ENCODE results near the gene FIP1L1. TPM values are rescaled to one million over a fixed set of nuclear protein-coding genes. Genes with fewer than 3 reads are reported as not detected.

The FIP1L1 gene
- total RNA-seq, 1 donor = 87.2 TPM

GRCh38 chr4:53487766-53488165 lies 110.3 kb downstream of the FIP1L1 start:
- DNase-seq (ENCODE audit: low read depth) = no peak
- no peak for TF ChIP-seq CTCF (IDR thresholded peaks at IDR 0.05; ENCODE audit: insufficient read depth, low read depth, low read length)
- H3K4me3 ChIP-seq (ENCODE audit: low read depth, low read length) = no peak overlapping the region

- peak; percentile 53 for DNase-seq (ENCODE audit: low read depth)
- H3K4me3 ChIP-seq (ENCODE audit: low read depth, low read length) = no peak overlapping the region
- TF ChIP-seq CTCF (IDR thresholded peaks at IDR 0.05; ENCODE audit: insufficient read depth, low read depth, low read length) = no peak
These were observed 111.9 kb downstream of the FIP1L1 start for GRCh38 chr4:53489279-53489889.

- DNase-seq (ENCODE audit: low read depth) = peak; percentile 84
- TF ChIP-seq CTCF (IDR thresholded peaks at IDR 0.05; ENCODE audit: insufficient read depth, low read depth, low read length) = no peak
- no peak overlapping the region for H3K4me3 ChIP-seq (ENCODE audit: low read depth, low read length)
These were observed 112.9 kb downstream of the FIP1L1 start for GRCh38 chr4:53490161-53490956.

GRCh38 chr4:53490965-53491622 lies 113.7 kb downstream of the FIP1L1 start:
- TF ChIP-seq CTCF (IDR thresholded peaks at IDR 0.05; ENCODE audit: insufficient read depth, low read depth, low read length) = peak; percentile 84
- no peak overlapping the region for H3K4me3 ChIP-seq (ENCODE audit: low read depth, low read length)
- peak; percentile 94 for DNase-seq (ENCODE audit: low read depth)

GRCh38 chr4:53494851-53495250 lies 117.4 kb downstream of the FIP1L1 start:
- DNase-seq (ENCODE audit: low read depth) = peak; percentile 90
- no peak for TF ChIP-seq CTCF (IDR thresholded peaks at IDR 0.05; ENCODE audit: insufficient read depth, low read depth, low read length)
- no peak overlapping the region for H3K4me3 ChIP-seq (ENCODE audit: low read depth, low read length)

GRCh38 chr4:53497487-53498244 lies 120.2 kb downstream of the FIP1L1 start:
- peak; percentile 24 for TF ChIP-seq CTCF (IDR thresholded peaks at IDR 0.05; ENCODE audit: insufficient read depth, low read depth, low read length)
- DNase-seq (ENCODE audit: low read depth) = peak; percentile 78
- H3K4me3 ChIP-seq (ENCODE audit: low read depth, low read length) = no peak overlapping the region
